Measurements from ENCODE around the gene PRDX2.
"Not testable (repeated sequence)": the region's sequence is repeated elsewhere in the genome, so short reads cannot be mapped to it uniquely, and the experiment has no call there.

The PRDX2 gene

GRCh38 chr19:12800923-12801465, 606 bp downstream of the PRDX2 start:
- H3K9me3 ChIP-seq (ENCODE audit: low read length) = no peaks in the 10 kb centered on the region
- peak overlapping the region; percentile 98 for H3K9ac ChIP-seq (ENCODE audit: low read length)
- H4K20me1 ChIP-seq (ENCODE audit: insufficient read depth, low read length) = no peaks in the 10 kb centered on the region
- peak overlapping the region; percentile 74 for H3K4me2 ChIP-seq (ENCODE audit: low read length)
- peaks cover 29% of the 10 kb centered on the region for H3K4me1 ChIP-seq (ENCODE audit: insufficient read depth, low read length, severe bottlenecking)
- no peaks in the 10 kb centered on the region for H3K9me2 ChIP-seq (ENCODE audit: low read depth, low read length)
- peak overlapping the region; percentile 97 for H3K4me3 ChIP-seq (ENCODE audit: low read depth, low read length, poor library complexity, severe bottlenecking)
- H3K27ac ChIP-seq (ENCODE audit: low read depth, low read length, poor library complexity, severe bottlenecking) = peak overlapping the region; percentile 50
- H3K27me3 ChIP-seq (ENCODE audit: insufficient read depth, low read length) = no peaks in the 10 kb centered on the region
- no peaks in the 10 kb centered on the region for H3K79me2 ChIP-seq (ENCODE audit: insufficient read depth, low read length)
- no peak for TF ChIP-seq EZH2 (IDR thresholded peaks at IDR 0.05; ENCODE audit: borderline replicate concordance, low read length)
- no peak for TF ChIP-seq CTCF (IDR thresholded peaks at IDR 0.05; ENCODE audit: low read length)
- no peaks in the 10 kb centered on the region for H3F3A ChIP-seq (ENCODE audit: insufficient read depth, low read length)
- no peak overlapping the region for H2AFZ ChIP-seq (ENCODE audit: low read length)
- peaks cover 16% of the 10 kb centered on the region; the same call in 1 of the 2 replicates for H3K36me3 ChIP-seq (ENCODE audit: insufficient read depth, low read length)

GRCh38 chr19:12800466-12800770, 1.2 kb downstream of the PRDX2 start:
- Histone ChIP-seq H3K79me2 (ENCODE audit: insufficient read depth, low read length) (no peaks in the 10 kb centered on the region), H2AFZ (ENCODE audit: low read length) (no peak overlapping the region), H4K20me1 (ENCODE audit: insufficient read depth, low read length) (no peaks in the 10 kb centered on the region), H3K4me2 (ENCODE audit: low read length) (peak overlapping the region; percentile 74), H3K9me3 (ENCODE audit: low read length) (no peaks in the 10 kb centered on the region), H3K36me3 (ENCODE audit: insufficient read depth, low read length) (peaks cover 16% of the 10 kb centered on the region; the same call in 1 of the 2 replicates), H3K27ac (ENCODE audit: low read depth, low read length, poor library complexity, severe bottlenecking) (peak overlapping the region; percentile 50), H3F3A (ENCODE audit: insufficient read depth, low read length) (no peaks in the 10 kb centered on the region), H3K9me2 (ENCODE audit: low read depth, low read length) (no peaks in the 10 kb centered on the region), H3K4me3 (ENCODE audit: low read depth, low read length, poor library complexity, severe bottlenecking) (peak overlapping the region; percentile 97), H3K27me3 (ENCODE audit: insufficient read depth, low read length) (no peaks in the 10 kb centered on the region), H3K4me1 (ENCODE audit: insufficient read depth, low read length, severe bottlenecking) (peaks cover 29% of the 10 kb centered on the region), H3K9ac (ENCODE audit: low read length) (peak overlapping the region; percentile 98)
- TF ChIP-seq CTCF (IDR thresholded peaks at IDR 0.05; ENCODE audit: low read length) (no peak), EZH2 (IDR thresholded peaks at IDR 0.05; ENCODE audit: borderline replicate concordance, low read length) (no peak)

GRCh38 chr19:12799742-12800465, 1.7 kb downstream of the PRDX2 start:
- peak overlapping the region; percentile 98; the same call in 1 of the 2 replicates for H3K9ac ChIP-seq (ENCODE audit: low read length)
- peak overlapping the region; percentile 97 for H3K4me3 ChIP-seq (ENCODE audit: low read depth, low read length, poor library complexity, severe bottlenecking)
- H3K4me2 ChIP-seq (ENCODE audit: low read length) = peak overlapping the region; percentile 74

GRCh38 chr19:12797607-12798006, 4.0 kb downstream of the PRDX2 start:
- not testable (repeated sequence) for H3K4me2 ChIP-seq (ENCODE audit: low read length); H3F3A ChIP-seq (ENCODE audit: insufficient read depth, low read length); H3K9ac ChIP-seq (ENCODE audit: low read length); H4K20me1 ChIP-seq (ENCODE audit: insufficient read depth, low read length); H3K9me3 ChIP-seq (ENCODE audit: low read length); H2AFZ ChIP-seq (ENCODE audit: low read length); H3K9me2 ChIP-seq (ENCODE audit: low read depth, low read length); H3K79me2 ChIP-seq (ENCODE audit: insufficient read depth, low read length); H3K27me3 ChIP-seq (ENCODE audit: insufficient read depth, low read length); H3K27ac ChIP-seq (ENCODE audit: low read depth, low read length, poor library complexity, severe bottlenecking); H3K4me3 ChIP-seq (ENCODE audit: low read depth, low read length, poor library complexity, severe bottlenecking)
- peaks cover 37% of the 10 kb centered on the region for H3K4me1 ChIP-seq (ENCODE audit: insufficient read depth, low read length, severe bottlenecking)
- peaks cover 16% of the 10 kb centered on the region; the same call in 1 of the 2 replicates for H3K36me3 ChIP-seq (ENCODE audit: insufficient read depth, low read length)

More at GRCh38 chr19:12799742-12800465, 1.7 kb downstream of the PRDX2 start:
- Histone ChIP-seq H3K79me2 (ENCODE audit: insufficient read depth, low read length) (no peaks in the 10 kb centered on the region), H3K9me2 (ENCODE audit: low read depth, low read length) (no peaks in the 10 kb centered on the region), H3K4me1 (ENCODE audit: insufficient read depth, low read length, severe bottlenecking) (peaks cover 29% of the 10 kb centered on the region), H4K20me1 (ENCODE audit: insufficient read depth, low read length) (no peaks in the 10 kb centered on the region), H3K27ac (ENCODE audit: low read depth, low read length, poor library complexity, severe bottlenecking) (peak overlapping the region; percentile 50), H3K27me3 (ENCODE audit: insufficient read depth, low read length) (no peaks in the 10 kb centered on the region), H3K36me3 (ENCODE audit: insufficient read depth, low read length) (peaks cover 16% of the 10 kb centered on the region; the same call in 1 of the 2 replicates), H3F3A (ENCODE audit: insufficient read depth, low read length) (no peaks in the 10 kb centered on the region), H2AFZ (ENCODE audit: low read length) (no peak overlapping the region), H3K9me3 (ENCODE audit: low read length) (no peaks in the 10 kb centered on the region)
- TF ChIP-seq CTCF (IDR thresholded peaks at IDR 0.05; ENCODE audit: low read length) = no peak
- TF ChIP-seq EZH2 (IDR thresholded peaks at IDR 0.05; ENCODE audit: borderline replicate concordance, low read length) = no peak

Data from OCI-LY1 (cell line).